A172 (cell line): ENCODE measurements around the gene LDLRAD2. TPM values are rescaled to one million over a fixed set of nuclear protein-coding genes. Genes with fewer than 3 reads are reported as not detected.
"Not testable (repeated sequence)": the region's sequence is repeated elsewhere in the genome, so short reads cannot be mapped to it uniquely, and the experiment has no call there.

ENCODE experiments used
- DNase-seq: peaks from one replicate; pipeline ENCODE4 v3.0.0-alpha.2; 2015; ENCODE audit warnings: low spot score
- total RNA-seq: library from RNA; depleted of rRNA; stranded (reverse); fragments of >200 nt; shearing (Covaris generic); gene quantifications from 2 replicates; pipeline ENCODE4 v1.2.3, GENCODE V29; 2014; rRNA removed

LDLRAD2 gene
- total RNA-seq: not detected in 2 replicates

- DNase-seq: no peak
Observed at GRCh38 chr1:21811875-21812305, at the start of gene LDLRAD2. Gene LDLRAD2 (plus strand): TSS chr1:21812265. CDS start chr1:21812452, 187 bp downstream.

GRCh38 chr1:21763236-21763635, 48.8 kb upstream of the LDLRAD2 start:
- no peak for DNase-seq

GRCh38 chr1:21763694-21764419, 48.2 kb upstream of the LDLRAD2 start:
- no peak for DNase-seq

GRCh38 chr1:21764615-21765423, 47.2 kb upstream of the LDLRAD2 start:
- peak; percentile 91 for DNase-seq

- DNase-seq: no peak
Observed at GRCh38 chr1:21766210-21766609, 45.9 kb upstream of the LDLRAD2 start.

- not testable (repeated sequence) for DNase-seq
Observed at GRCh38 chr1:21767106-21767505, 45.0 kb upstream of the LDLRAD2 start.

GRCh38 chr1:21770201-21770600, 41.9 kb upstream of the LDLRAD2 start:
- DNase-seq: no peak

- not testable (repeated sequence) for DNase-seq
Observed at GRCh38 chr1:21770602-21771001, 41.5 kb upstream of the LDLRAD2 start.

- not testable (repeated sequence) for DNase-seq
Observed at GRCh38 chr1:21771672-21772071, 40.4 kb upstream of the LDLRAD2 start.

GRCh38 chr1:21773585-21773984, 38.5 kb upstream of the LDLRAD2 start:
- no peak for DNase-seq

- no peak for DNase-seq
Observed at GRCh38 chr1:21774835-21775549, 37.1 kb upstream of the LDLRAD2 start.

GRCh38 chr1:21775550-21775914, 36.5 kb upstream of the LDLRAD2 start:
- no peak for DNase-seq

- no peak for DNase-seq
Observed at GRCh38 chr1:21775985-21776562, 36.0 kb upstream of the LDLRAD2 start.

GRCh38 chr1:21776925-21777324, 35.1 kb upstream of the LDLRAD2 start:
- not testable (repeated sequence) for DNase-seq

GRCh38 chr1:21778405-21778727, 33.7 kb upstream of the LDLRAD2 start:
- DNase-seq: no peak

- DNase-seq: no peak
Observed at GRCh38 chr1:21779613-21780521, 32.2 kb upstream of the LDLRAD2 start.

GRCh38 chr1:21781815-21782348, 30.2 kb upstream of the LDLRAD2 start:
- DNase-seq: no peak

- DNase-seq: peak; percentile 16
Observed at GRCh38 chr1:21782349-21782867, 29.7 kb upstream of the LDLRAD2 start.

- DNase-seq: peak; percentile 82
Observed at GRCh38 chr1:21782868-21783678, 29.0 kb upstream of the LDLRAD2 start, which contains the start of gene USP48. Gene USP48 (minus strand): TSS chr1:21783149. CDS start chr1:21782957, 192 bp downstream.
